Measurements from ENCODE around the gene TMEM47.

Gene TMEM47

GRCh38 chrX:34585561-34585960, 71.5 kb downstream of the TMEM47 start:
- DNase-seq (ENCODE audit: low read depth in 2 of 2): no peak

GRCh38 chrX:34584781-34585180, 72.3 kb downstream of the TMEM47 start:
- no peak for DNase-seq (ENCODE audit: low read depth in 2 of 2)

- no peak for DNase-seq (ENCODE audit: low read depth in 2 of 2)
Observed at GRCh38 chrX:34580069-34580468, 77.0 kb downstream of the TMEM47 start.

GRCh38 chrX:34578237-34578636, 78.8 kb downstream of the TMEM47 start:
- no peak for DNase-seq (ENCODE audit: low read depth in 2 of 2)
